Prostate gland (tissue), 2 donors: ENCODE data around the gene BLOC1S5. TPM values are rescaled to one million over a fixed set of nuclear protein-coding genes. Genes with fewer than 3 reads are reported as not detected.

Experiments
- DNase-seq: peaks from one replicate; pipeline ENCODE4 v3.0.0-alpha.2; 2019; ENCODE audit warnings: low spot score
- H3K27ac ChIP-seq, 2 donors: fragments of 200-600 bp; sonication (generic); 2 replicates each; pipeline ENCODE4 v1.5.1; 2017 to 2019
- H3K27me3 ChIP-seq: fragments of 200-600 bp; sonication (generic); replicated peaks from 2 replicates; pipeline ENCODE4 v1.5.1; 2019; ENCODE audit not compliant: insufficient read depth
- H3K36me3 ChIP-seq, 2 donors: fragments of 200-600 bp; sonication (generic); 1 replicate in 1 of 2; 2 replicates in 1 of 2; pipeline versions ENCODE4 v1.5.1 to v1.8.1; 2017 to 2019
- H3K4me1 ChIP-seq: fragments of 200-600 bp; sonication (generic); replicated peaks from 2 replicates; pipeline ENCODE4 v1.5.1; 2019
- H3K4me3 ChIP-seq, 2 donors: fragments of 200-600 bp; sonication (generic); 2 replicates each; pipeline ENCODE4 v1.5.1; 2017 to 2019
- H3K9me3 ChIP-seq: fragments of 200-600 bp; sonication (generic); 2 replicates; pipeline ENCODE4 v1.5.1; 2017
- POLR2A ChIP-seq: fragments of 450-650 bp; IDR thresholded peaks from one replicate; pipeline ENCODE4 v1.6.1; 2016; ENCODE audit warnings: antibody characterized with exemption, mild to moderate bottlenecking
- POLR2AphosphoS5 ChIP-seq: sonication (generic); formaldehyde crosslinking; IDR thresholded peaks from one replicate; pipeline ENCODE4 v1.6.1; 2017; ENCODE audit warnings: antibody characterized with exemption
- WGBS: methylation state at CpG from one replicate; pipeline ENCODE4 v1.1.5; 2018; 5-methylcytosine and 5-hydroxymethylcytosine counted together
- intact Hi-C: fragments of 100-400 bp; cut with DNase I; formaldehyde crosslinking; loops from one replicate; pipeline ENCODE4 v1.14.2; 2022
- total RNA-seq, 2 donors: library from RNA; depleted of rRNA; stranded (reverse); fragments of >200 nt; gene quantifications; one replicate each; pipeline ENCODE4 v1.1.0, GENCODE V29; 2016
- TF ChIP-seq, protein P1 (sequence below), 4 experiments: fragments of 200-600 bp in 2 of 4; fragments of 450-650 bp in 2 of 4; sonication (generic) in 2 of 4; IDR thresholded peaks; 1 replicate in 3 of 4; 2 replicates in 1 of 4; pipeline ENCODE4 v1.5.1; 2016 to 2019; ENCODE audit warnings: antibody characterized with exemption in 4 of 4, mild to moderate bottlenecking in 2 of 4, moderate library complexity in 2 of 4

BLOC1S5 gene, protein sequence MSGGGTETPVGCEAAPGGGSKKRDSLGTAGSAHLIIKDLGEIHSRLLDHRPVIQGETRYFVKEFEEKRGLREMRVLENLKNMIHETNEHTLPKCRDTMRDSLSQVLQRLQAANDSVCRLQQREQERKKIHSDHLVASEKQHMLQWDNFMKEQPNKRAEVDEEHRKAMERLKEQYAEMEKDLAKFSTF
- 10 to 100 TPM in 1 of 2 donors, 1 to 10 TPM in 1; 9.5 to 13.0 TPM for total RNA-seq

DNA sequence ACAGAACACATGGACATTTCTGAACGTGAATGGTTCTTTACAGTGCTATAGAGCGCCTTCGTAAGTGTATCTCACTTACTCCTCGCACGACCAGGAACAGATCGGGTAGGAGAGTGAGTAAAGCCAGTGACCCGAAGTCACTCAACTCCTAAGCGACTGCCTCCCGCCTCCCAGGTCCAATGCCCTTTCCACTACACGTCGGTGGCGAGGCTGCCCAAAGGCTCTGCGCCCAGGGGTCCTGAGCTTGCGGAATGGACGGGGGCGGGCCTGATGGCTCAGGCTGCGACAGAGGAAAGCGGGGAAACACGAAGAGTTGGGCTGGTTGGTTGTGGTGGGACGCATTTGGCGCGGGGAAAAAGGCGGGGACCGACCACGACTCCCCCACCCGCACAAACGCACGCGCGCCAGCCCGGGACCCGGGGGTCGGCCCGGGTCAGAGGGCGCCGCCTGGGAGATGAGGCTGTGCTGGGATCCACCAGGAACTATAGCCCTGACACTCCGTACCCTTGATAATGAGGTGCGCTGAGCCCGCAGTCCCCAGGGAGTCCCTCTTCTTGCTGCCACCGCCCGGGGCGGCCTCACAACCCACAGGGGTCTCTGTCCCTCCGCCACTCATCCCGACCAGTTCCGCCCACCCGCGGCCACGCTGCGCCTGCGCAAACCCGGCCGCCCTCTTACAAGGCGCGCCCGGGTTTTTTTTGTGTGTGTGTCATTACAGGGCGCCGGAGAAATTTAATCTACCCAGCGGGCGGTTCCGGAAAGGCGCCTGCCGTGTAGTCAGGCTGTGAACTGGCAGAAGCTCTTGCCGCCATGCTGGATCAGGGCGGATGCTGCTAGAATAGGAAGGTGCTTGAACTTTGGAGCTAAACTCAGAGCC is at the start of gene BLOC1S5:
Gene BLOC1S5, minus strand, starts transcription at position 629 of the 877 bp plus-strand sequence. Its CDS starts 13 bp downstream, at position 616.
- DNase-seq, result peak; percentile 96

DNA sequence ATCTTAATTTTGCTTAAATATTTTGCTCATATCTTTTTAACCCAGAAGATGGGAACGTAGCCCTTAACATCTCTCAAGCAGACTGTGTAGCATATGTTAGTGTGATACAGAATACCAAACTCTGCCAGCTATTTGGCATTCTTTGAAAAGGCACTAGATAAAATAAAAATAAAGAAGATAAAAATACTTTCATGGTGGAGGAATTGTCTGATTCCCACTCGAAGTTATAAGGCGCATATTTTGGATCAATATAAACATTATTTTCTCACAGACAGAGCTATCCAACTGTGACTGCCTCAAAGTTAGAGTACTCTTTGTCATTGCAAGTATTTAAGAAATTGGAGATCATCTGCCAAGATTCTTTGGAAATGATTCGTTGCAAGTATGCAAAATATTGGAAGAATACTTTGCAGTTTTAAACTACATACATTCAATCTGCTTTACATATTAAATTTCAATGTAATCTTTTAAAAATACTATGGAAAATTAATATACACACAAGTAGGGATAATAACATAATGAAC is 49.0 kb upstream of the BLOC1S5 start:
- DNase-seq, result no peak
- H3K4me3 ChIP-seq, result no peak overlapping the region
- no peaks in the 10 kb centered on the region for H3K4me1 ChIP-seq
- H3K27ac ChIP-seq, result no peak overlapping the region
- H3K9me3 ChIP-seq, result no peaks in the 10 kb centered on the region
- intact Hi-C loops, result no loop called here
- H3K27me3 ChIP-seq, result no peaks in the 10 kb centered on the region
- 64% methylated on average over 4 of the region's 4 CpGs for WGBS
- H3K36me3 ChIP-seq, result no peaks in the 10 kb centered on the region
- TF ChIP-seq, protein P1, sequence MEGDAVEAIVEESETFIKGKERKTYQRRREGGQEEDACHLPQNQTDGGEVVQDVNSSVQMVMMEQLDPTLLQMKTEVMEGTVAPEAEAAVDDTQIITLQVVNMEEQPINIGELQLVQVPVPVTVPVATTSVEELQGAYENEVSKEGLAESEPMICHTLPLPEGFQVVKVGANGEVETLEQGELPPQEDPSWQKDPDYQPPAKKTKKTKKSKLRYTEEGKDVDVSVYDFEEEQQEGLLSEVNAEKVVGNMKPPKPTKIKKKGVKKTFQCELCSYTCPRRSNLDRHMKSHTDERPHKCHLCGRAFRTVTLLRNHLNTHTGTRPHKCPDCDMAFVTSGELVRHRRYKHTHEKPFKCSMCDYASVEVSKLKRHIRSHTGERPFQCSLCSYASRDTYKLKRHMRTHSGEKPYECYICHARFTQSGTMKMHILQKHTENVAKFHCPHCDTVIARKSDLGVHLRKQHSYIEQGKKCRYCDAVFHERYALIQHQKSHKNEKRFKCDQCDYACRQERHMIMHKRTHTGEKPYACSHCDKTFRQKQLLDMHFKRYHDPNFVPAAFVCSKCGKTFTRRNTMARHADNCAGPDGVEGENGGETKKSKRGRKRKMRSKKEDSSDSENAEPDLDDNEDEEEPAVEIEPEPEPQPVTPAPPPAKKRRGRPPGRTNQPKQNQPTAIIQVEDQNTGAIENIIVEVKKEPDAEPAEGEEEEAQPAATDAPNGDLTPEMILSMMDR (IDR thresholded peaks at IDR 0.05), result no peak
- TF ChIP-seq POLR2AphosphoS5 (no peak), POLR2A (no peak)

More for the DNA sequence above, at the start of gene BLOC1S5:
- H3K27me3 ChIP-seq, result no peaks in the 10 kb centered on the region
- H3K36me3 ChIP-seq, result no peaks in the 10 kb centered on the region
- intact Hi-C loops, result loop anchor here (2.0 kb wide), 1 partner anchor 39 kb away; the partner anchor contains the start of gene EEF1E1
- H3K27ac ChIP-seq, result peak within 1 kb of the TSS; percentile 83
- no peaks in the 10 kb centered on the region for H3K9me3 ChIP-seq
- under 1% methylated on average over 33 of the region's 64 CpGs for WGBS
- no peaks in the 10 kb centered on the region for H3K4me1 ChIP-seq
- H3K4me3 ChIP-seq, result peak within 1 kb of the TSS; percentile 59 to 81
- TF ChIP-seq, protein P1 (IDR thresholded peaks at IDR 0.05), result peak in 2 of 4 experiments; percentile 44
- peak; percentile 97 for TF ChIP-seq POLR2AphosphoS5
- peak; percentile 64 for TF ChIP-seq POLR2A

DNA sequence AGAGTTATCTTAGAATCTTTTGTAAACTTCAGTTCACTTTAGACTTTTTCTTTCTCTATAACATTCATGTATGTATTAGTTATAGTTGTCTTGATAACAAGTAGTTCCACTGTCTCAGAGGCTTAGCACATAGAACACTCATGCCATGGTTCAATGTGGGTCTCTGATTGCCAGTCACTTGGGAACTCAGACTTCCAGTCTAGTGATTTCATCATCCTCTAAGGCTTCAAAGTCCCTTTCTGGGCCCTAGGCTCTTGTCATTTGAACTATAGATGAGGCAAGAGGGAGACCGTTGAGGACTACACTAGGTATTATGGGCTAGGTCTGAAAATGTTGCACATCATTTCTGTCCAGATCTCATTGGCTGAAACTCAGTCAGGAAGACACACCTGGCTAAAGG is 46.5 kb upstream of the BLOC1S5 start:
- Histone ChIP-seq H3K4me1 (no peaks in the 10 kb centered on the region), H3K4me3 (no peak overlapping the region), H3K27ac (no peak overlapping the region), H3K27me3 (no peaks in the 10 kb centered on the region), H3K9me3 (no peaks in the 10 kb centered on the region), H3K36me3 (no peaks in the 10 kb centered on the region)
- TF ChIP-seq POLR2AphosphoS5 (no peak), POLR2A (no peak)
- TF ChIP-seq, protein P1 (IDR thresholded peaks at IDR 0.05), result no peak
- DNase-seq, result no peak
- intact Hi-C loops, result no loop called here
- 76% methylated on average over 1 of the region's 1 CpG for WGBS

DNA sequence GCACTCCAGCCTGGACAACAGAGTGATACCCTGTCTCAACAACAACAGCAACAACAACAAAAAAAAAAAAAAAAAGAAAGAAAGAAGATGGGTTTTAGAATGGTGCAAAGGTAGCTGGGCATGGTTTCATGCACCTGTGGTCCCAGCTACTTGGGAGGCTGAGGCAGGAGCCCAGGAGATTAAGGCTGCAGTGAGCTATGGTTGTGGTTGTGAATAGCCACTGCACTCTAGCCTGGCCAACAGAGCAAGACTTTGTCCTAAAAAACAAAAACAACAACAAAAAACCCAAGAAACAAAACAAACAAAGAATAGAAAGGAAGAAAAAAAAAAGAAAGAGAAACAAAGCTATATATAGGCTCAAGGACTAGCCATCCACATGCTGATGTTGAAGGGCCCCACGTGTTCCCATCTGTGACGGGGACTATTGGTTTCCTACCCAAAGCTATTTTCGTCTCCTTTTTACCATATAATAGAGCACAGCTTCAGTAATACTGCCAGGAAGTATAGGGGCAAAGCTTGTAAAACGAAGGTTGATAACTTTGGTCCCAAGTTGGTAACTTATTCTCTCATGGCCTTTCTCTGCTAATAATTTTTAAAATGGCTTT is 46.0 kb upstream of the BLOC1S5 start:
- WGBS, result 57% methylated on average over 4 of the region's 4 CpGs
- Histone ChIP-seq H3K36me3 (no peaks in the 10 kb centered on the region), H3K4me1 (no peaks in the 10 kb centered on the region), H3K9me3 (no peaks in the 10 kb centered on the region), H3K27ac (no peak overlapping the region), H3K27me3 (no peaks in the 10 kb centered on the region), H3K4me3 (no peak overlapping the region)
- DNase-seq, result no peak
- TF ChIP-seq, protein P1 (IDR thresholded peaks at IDR 0.05), result no peak
- no peak for TF ChIP-seq POLR2A
- no peak for TF ChIP-seq POLR2AphosphoS5
- intact Hi-C loops, result no loop called here
